Measurements from ENCODE around the gene NTF3. TPM values are rescaled to one million over a fixed set of nuclear protein-coding genes. Genes with fewer than 3 reads are reported as not detected.

The NTF3 gene
- total RNA-seq, 1 donor from 2014 or later, result 0.78 TPM

- no peak for ATAC-seq
- intact Hi-C loops (cut with DNase I), result no loop called here
- DNase-seq (ENCODE audit: missing footprints), result no peak
These were observed 67.8 kb downstream of the NTF3 start for GRCh38 chr12:5499566-5500330.

DNA sequence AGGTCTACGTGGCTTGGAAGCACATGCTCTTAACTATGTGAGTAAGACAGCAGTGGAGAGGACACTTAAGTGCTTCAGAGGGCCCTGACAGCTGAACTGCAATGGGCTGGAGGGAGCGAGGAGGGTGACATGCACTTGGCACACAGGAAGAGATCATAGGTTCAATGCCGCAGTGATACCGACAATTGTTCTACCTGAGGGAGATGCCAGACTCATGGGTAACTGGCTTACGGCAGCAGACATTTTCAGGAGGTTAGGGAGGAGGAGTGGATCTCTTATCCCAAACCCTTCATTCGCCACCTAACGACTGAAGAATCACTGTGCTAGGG is 68.4 kb downstream of the NTF3 start:
- intact Hi-C loops (cut with DNase I), result no loop called here
- DNase-seq (ENCODE audit: missing footprints) (no peak), ATAC-seq (no peak)

DNA sequence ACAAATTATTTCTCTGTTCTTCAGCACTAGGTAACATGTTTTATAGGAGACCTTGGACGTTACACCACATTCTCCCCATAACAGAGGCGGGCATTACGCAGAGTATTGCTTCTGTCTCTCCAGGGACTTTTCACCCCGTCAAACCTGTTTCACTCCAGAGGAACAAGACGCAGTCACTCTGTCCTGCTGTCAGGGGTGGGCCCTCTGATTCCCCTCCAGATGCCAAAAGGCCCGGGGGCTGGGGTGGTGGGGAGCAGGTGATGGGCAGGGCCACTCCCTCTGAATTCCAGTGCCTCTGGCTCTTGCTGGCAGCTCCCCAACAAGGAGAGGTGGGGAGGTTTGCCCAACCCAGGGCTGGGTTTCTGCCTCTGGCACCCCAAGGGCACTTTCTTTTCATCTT is 71.9 kb downstream of the NTF3 start:
- intact Hi-C loops (cut with DNase I), result no loop called here
- DNase-seq (ENCODE audit: missing footprints) (no peak), ATAC-seq (no peak)

- ATAC-seq, result no peak
- intact Hi-C loops (cut with DNase I), result loop anchor here (5.0 kb wide), 1 partner anchor 68 kb away; no protein-coding TSS in a partner anchor
- DNase-seq (ENCODE audit: missing footprints), result no peak
These were observed 73.2 kb downstream of the NTF3 start for GRCh38 chr12:5505116-5505515.

- intact Hi-C loops (cut with DNase I), result loop anchor here (5.0 kb wide), 1 partner anchor 68 kb away; no protein-coding TSS in a partner anchor
- ATAC-seq (no peak), DNase-seq (ENCODE audit: missing footprints) (no peak)
These were observed 73.8 kb downstream of the NTF3 start for GRCh38 chr12:5505751-5506150.

- ATAC-seq (peak; percentile 37), DNase-seq (ENCODE audit: missing footprints) (no peak)
- intact Hi-C loops (cut with DNase I), result loop anchor here (5.0 kb wide), 1 partner anchor 69 kb away; no protein-coding TSS in a partner anchor
These were observed 74.4 kb downstream of the NTF3 start for GRCh38 chr12:5506295-5506694.

- DNase-seq (ENCODE audit: missing footprints) (no peak), ATAC-seq (peak; percentile 85)
- intact Hi-C loops (cut with DNase I), result loop anchor here (5.0 kb wide), 1 partner anchor 70 kb away; no protein-coding TSS in a partner anchor
These were observed 74.9 kb downstream of the NTF3 start for GRCh38 chr12:5506821-5507231.

DNA sequence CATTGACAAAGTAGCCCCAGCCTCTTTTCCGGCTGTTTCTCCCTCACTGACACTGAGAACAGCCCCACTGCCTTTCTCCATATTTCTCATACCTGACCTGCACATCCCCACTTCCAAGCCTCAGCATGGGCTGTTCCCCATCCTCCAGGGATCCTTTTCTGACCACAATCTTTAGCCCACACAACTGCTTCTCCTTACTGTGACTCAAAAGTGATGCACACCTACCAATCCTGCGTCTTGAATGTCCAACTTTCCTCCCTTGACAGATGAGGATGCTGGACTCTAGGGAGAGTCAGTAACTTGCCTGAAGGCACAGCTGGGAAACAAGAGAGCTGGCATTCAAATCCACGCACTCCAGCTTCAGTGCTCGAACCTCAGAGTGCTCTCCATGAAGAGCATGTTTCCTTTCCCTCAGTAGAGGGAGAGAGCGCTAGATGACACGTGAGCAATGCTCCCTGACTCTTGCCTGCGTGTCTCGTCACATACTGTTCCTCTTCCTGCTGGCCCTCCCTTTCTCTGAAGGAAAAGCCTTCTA is 75.6 kb downstream of the NTF3 start:
- intact Hi-C loops (cut with DNase I), result loop anchor here (5.0 kb wide), 1 partner anchor 70 kb away; no protein-coding TSS in a partner anchor
- ATAC-seq, result no peak
- DNase-seq (ENCODE audit: missing footprints), result no peak

DNA sequence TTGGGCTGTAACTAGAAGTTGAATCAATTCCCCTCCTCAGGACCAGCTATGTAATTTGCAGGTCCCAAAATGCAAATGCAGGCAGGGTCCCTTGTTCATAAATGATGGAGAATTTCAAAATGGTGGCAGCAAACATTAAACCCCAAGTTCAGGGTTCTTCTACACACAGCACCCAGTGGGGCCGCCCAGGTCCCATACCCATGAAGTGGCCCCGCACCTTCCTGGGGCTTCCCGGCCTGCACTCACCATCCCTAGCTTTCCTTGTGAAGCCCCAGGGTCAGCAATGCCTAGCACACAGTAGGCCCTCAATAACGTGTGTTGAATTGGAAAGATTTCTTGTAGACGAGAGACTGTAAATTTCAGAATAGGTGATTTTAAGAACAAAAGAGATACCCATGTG is 76.0 kb downstream of the NTF3 start:
- intact Hi-C loops (cut with DNase I), result loop anchor here (5.0 kb wide), 1 partner anchor 71 kb away; no protein-coding TSS in a partner anchor
- DNase-seq (ENCODE audit: missing footprints) (no peak), ATAC-seq (no peak)

GRCh38 chr12:5509102-5509501 is 77.2 kb downstream of the NTF3 start:
- intact Hi-C loops (cut with DNase I), result loop anchor here (5.0 kb wide), 1 partner anchor 72 kb away; no protein-coding TSS in a partner anchor
- no peak for DNase-seq (ENCODE audit: missing footprints)
- no peak for ATAC-seq

DNA sequence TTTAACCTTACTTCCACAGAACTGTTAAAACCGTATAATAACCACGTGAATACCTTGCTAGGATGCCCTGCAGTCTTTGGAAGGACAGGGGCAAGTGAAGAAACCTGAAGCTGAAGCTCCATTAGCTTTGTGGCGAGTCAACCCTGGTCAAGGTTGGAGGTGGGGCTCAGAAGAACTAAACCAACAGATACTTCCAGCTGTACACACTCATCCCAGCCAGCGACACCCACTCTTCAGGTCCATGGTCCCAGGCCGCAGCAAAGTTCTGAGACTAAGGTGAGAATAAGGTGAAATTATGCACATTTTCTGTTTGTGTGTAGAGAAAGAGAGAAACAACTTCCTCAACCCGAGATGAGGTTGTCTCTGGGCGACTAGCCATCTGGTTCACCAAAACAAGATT is 77.6 kb downstream of the NTF3 start:
- intact Hi-C loops (cut with DNase I), result loop anchor here (5.0 kb wide), 1 partner anchor 72 kb away; no protein-coding TSS in a partner anchor
- ATAC-seq (no peak), DNase-seq (ENCODE audit: missing footprints) (no peak)

GRCh38 chr12:5510251-5510805 is 78.4 kb downstream of the NTF3 start:
- no peak for DNase-seq (ENCODE audit: missing footprints)
- no peak for ATAC-seq
- intact Hi-C loops (cut with DNase I), result no loop called here

DNA sequence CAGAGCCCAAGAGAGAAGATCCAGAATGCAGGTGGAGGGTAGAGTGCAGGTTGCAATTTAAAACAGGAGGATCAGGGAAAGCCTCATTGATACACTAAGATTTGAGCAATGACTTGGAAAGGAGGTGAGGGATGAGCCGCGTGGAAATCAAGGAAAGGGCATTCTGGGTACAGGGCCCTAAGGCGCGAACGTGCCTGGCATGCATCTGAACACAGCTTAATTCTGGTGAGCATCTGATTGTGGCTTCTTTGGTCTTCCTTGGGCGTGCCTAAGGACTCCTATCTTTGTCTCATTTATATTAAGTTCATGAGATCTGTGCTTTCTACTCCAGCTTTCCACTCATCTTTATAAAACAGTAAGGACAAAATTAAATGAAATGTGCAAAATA is 79.3 kb downstream of the NTF3 start:
- ATAC-seq, result no peak
- intact Hi-C loops (cut with DNase I), result no loop called here

GRCh38 chr12:5511644-5512600 is 80.0 kb downstream of the NTF3 start:
- intact Hi-C loops (cut with DNase I), result no loop called here
- no peak for DNase-seq (ENCODE audit: missing footprints)
- ATAC-seq, result peak; percentile 26

More for the DNA sequence above, 79.3 kb downstream of the NTF3 start:
- DNase-seq (ENCODE audit: missing footprints), result no peak

DNA sequence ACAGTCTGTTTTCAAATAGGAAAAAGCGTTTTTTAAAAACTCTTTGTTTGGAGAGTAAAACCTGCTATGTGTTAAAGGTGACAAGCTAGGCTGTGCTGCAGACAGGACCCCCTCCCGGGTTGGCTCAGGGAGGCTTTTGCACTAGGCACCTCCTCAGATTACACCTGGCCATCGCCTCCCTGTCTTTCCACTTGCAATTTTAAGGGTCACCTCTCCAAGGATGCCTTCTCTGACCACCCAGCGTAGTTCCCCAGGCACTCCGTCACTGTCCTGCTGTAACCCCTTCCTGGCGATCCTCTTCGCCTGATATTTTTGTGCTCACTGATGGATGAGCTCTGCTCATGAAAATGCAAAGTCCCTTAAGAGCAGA is 80.7 kb downstream of the NTF3 start:
- ATAC-seq, result no peak
- DNase-seq (ENCODE audit: missing footprints), result no peak
- intact Hi-C loops (cut with DNase I), result no loop called here

- ATAC-seq (no peak), DNase-seq (ENCODE audit: missing footprints) (no peak)
- intact Hi-C loops (cut with DNase I), result no loop called here
These were observed 81.5 kb downstream of the NTF3 start for GRCh38 chr12:5513406-5513805.

GRCh38 chr12:5514016-5514415 is 82.1 kb downstream of the NTF3 start:
- intact Hi-C loops (cut with DNase I), result no loop called here
- DNase-seq (ENCODE audit: missing footprints), result no peak

DNA sequence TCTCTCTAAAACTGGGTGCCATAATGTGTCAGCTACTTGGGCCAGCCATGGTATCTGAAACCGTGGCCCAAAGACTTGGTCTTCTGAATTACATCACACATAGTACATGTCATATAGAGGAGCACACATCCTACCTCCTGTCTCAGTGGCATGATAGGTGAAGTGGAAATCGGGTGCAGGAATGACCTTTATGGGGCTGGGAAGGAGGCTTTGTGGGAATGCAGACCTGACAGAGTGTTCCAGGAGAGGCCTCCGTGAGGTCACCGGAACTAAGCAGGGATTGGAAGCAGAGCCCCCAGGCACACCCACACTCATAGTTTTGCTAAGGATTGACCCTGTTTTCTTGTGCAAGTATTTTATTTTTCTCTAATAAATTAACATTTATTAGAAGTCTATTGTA is 82.6 kb downstream of the NTF3 start:
- ATAC-seq (no peak), DNase-seq (ENCODE audit: missing footprints) (no peak)
- intact Hi-C loops (cut with DNase I), result no loop called here

More at GRCh38 chr12:5514016-5514415, 82.1 kb downstream of the NTF3 start:
- no peak for ATAC-seq

DNA sequence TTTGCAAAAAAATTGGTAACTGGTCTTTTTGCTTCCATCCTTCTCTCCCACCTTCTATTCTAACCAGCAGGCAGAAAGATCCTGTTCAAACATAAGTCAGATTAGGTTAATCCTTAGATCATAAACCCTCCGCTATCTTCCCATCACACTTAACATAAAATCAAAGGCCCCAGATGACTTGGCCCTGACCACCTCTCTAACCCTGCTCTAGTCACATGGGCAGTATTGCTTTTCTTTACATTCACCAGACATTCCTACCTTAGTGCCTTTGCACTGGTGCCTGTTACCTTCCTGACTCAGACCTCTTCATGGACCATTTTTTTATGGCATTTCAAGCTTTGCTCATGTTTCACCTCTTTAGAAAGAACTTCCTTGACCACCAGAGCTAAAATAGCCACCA is 83.5 kb downstream of the NTF3 start:
- DNase-seq (ENCODE audit: missing footprints), result no peak
- ATAC-seq, result no peak
- intact Hi-C loops (cut with DNase I), result no loop called here

Data from Right ventricle myocardium inferior (tissue), 1 donor.